Osteocyte (in vitro differentiated cells): ENCODE data around the gene TMEM143. TPM values are rescaled to one million over a fixed set of nuclear protein-coding genes. Genes with fewer than 3 reads are reported as not detected.
"Not testable (repeated sequence)": the region's sequence is repeated elsewhere in the genome, so short reads cannot be mapped to it uniquely, and the experiment has no call there.

Experiments
- DNase-seq: peaks from one replicate; pipeline ENCODE4 v3.0.0; 2021; ENCODE audit warnings: mixed read lengths; ENCODE audit not compliant: unreplicated experiment; ENCODE audit errors: extremely low spot score
- H3K27ac Mint-ChIP-seq: one replicate; pipeline ENCODE4 v1.8.0; 2021; ENCODE audit warnings: mild to moderate bottlenecking, mixed read lengths; ENCODE audit not compliant: unreplicated experiment
- H3K27me3 Mint-ChIP-seq: one replicate; pipeline ENCODE4 v1.8.0; 2021; ENCODE audit warnings: mixed read lengths; ENCODE audit not compliant: unreplicated experiment
- H3K36me3 Mint-ChIP-seq: one replicate; pipeline ENCODE4 v1.8.0; 2021; ENCODE audit warnings: mixed read lengths; ENCODE audit not compliant: unreplicated experiment
- H3K4me1 Mint-ChIP-seq: one replicate; pipeline ENCODE4 v1.8.0; 2021; ENCODE audit warnings: mixed read lengths; ENCODE audit not compliant: unreplicated experiment
- H3K4me3 Mint-ChIP-seq: one replicate; pipeline ENCODE4 v1.8.0; 2021; ENCODE audit warnings: mild to moderate bottlenecking, moderate library complexity, mixed read lengths; ENCODE audit not compliant: unreplicated experiment
- H3K9me3 Mint-ChIP-seq: one replicate; pipeline ENCODE4 v1.8.0; 2021; ENCODE audit warnings: mixed read lengths; ENCODE audit not compliant: unreplicated experiment
- CTCF ChIP-seq: fragments of 200-600 bp; sonication (generic); IDR thresholded peaks from 2 replicates; pipeline ENCODE4 v1.5.0; 2021; ENCODE audit warnings: antibody characterized with exemption, mild to moderate bottlenecking, moderate library complexity
- total RNA-seq: library from RNA; stranded (reverse); gene quantifications from 2 replicates; pipeline ENCODE4 v1.2.1, GENCODE V29; 2021

The TMEM143 gene
- total RNA-seq, 1 donor from 2014 or later: 9.1 TPM

DNA sequence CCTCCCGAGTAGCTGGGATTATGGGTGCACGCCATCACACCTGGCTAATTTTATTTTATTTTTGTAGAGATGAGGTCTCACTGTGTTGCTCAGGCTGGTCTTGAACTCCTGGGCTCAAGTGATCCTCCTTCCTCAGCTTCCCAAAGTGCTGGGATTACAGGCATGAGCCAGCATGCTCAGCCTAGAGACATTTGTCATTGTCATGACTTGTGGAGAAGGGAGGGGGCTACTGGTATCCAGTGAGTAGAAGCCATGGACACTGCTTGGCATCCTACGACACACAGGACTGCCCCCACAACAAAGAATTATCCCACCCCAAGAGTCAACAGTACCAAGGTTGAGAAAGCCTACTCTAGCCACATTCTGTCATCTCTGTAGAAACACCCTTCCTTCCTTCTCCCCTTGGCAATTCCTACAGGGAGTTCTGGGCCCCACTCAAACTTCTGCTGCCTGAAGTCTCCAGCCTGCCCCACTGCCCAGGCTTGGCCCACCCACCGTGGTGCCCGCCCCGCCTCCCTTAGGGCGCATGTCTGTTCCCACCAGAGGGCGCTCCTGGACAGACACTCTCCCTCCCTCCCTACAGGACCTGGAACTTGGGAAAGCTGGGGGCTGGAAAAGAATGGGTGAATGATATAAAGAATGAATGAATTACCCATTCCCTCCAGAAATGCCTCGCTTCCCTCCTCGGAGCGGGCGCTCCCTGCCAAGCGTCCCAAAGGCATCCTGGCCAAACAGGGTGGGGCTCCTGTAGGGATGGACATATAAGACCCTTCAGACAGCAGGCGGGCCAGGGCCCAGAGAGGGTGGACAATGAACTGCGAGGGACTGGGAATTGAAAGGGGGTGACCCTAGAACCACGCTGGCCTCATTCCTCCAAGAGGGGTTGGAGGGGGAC lies 43.8 kb downstream of the TMEM143 start:
- Mint-ChIP-seq H3K9me3 (no peaks in the 10 kb centered on the region), H3K36me3 (no peaks in the 10 kb centered on the region), H3K27ac (peak overlapping the region; percentile 14), H3K4me3 (no peak overlapping the region), H3K4me1 (peaks cover 41% of the 10 kb centered on the region), H3K27me3 (no peaks in the 10 kb centered on the region)
- TF ChIP-seq CTCF: peak; percentile 88
- peak; percentile 95 for DNase-seq

- Mint-ChIP-seq H3K4me3 (no peak overlapping the region), H3K4me1 (peaks cover 31% of the 10 kb centered on the region), H3K27me3 (no peaks in the 10 kb centered on the region), H3K27ac (no peak overlapping the region), H3K9me3 (no peaks in the 10 kb centered on the region), H3K36me3 (no peaks in the 10 kb centered on the region)
- DNase-seq: no peak
- TF ChIP-seq CTCF: no peak
Measured at GRCh38 chr19:48318286-48318987, 45.3 kb downstream of the TMEM143 start.

GRCh38 chr19:48317708-48317960 lies 46.1 kb downstream of the TMEM143 start:
- not testable (repeated sequence) for DNase-seq, H3K4me3 Mint-ChIP-seq, H3K9me3 Mint-ChIP-seq, H3K27me3 Mint-ChIP-seq, H3K36me3 Mint-ChIP-seq, H3K27ac Mint-ChIP-seq
- peaks cover 24% of the 10 kb centered on the region for H3K4me1 Mint-ChIP-seq

GRCh38 chr19:48315712-48316111 lies 48.0 kb downstream of the TMEM143 start:
- no peak for TF ChIP-seq CTCF
- DNase-seq: no peak
- Mint-ChIP-seq H3K4me1 (peaks cover 9% of the 10 kb centered on the region), H3K27ac (no peak overlapping the region), H3K4me3 (no peak overlapping the region), H3K9me3 (no peaks in the 10 kb centered on the region), H3K27me3 (no peaks in the 10 kb centered on the region), H3K36me3 (no peaks in the 10 kb centered on the region)

GRCh38 chr19:48311384-48311783 lies 52.4 kb downstream of the TMEM143 start:
- Mint-ChIP-seq H3K27ac (no peak overlapping the region), H3K27me3 (no peaks in the 10 kb centered on the region), H3K4me1 (peaks cover 6% of the 10 kb centered on the region), H3K36me3 (no peaks in the 10 kb centered on the region), H3K4me3 (no peak overlapping the region), H3K9me3 (no peaks in the 10 kb centered on the region)
- no peak for TF ChIP-seq CTCF
- DNase-seq: no peak
